Uterus (tissue), 2 donors: ENCODE results near the gene ZNF217.

Experiments used
- POLR2A ChIP-seq, 2 donors: fragments of 450-650 bp; IDR thresholded peaks; one replicate each; pipeline ENCODE4 v1.6.1; 2016; ENCODE audit warnings: antibody characterized with exemption in 2 of 2, mild to moderate bottlenecking in 1 of 2, moderate library complexity in 1 of 2
- TF ChIP-seq, protein P1 (sequence below), 4 experiments: fragments of 200-600 bp in 2 of 4; fragments of 450-650 bp in 2 of 4; sonication (generic) in 2 of 4; IDR thresholded peaks; one replicate each; pipeline ENCODE4 v1.5.1; 2016 to 2019; ENCODE audit warnings: antibody characterized with exemption in 4 of 4, mild to moderate bottlenecking in 2 of 4, moderate library complexity in 1 of 4

GRCh38 chr20:53599378-53599777, 5.7 kb upstream of the ZNF217 start:
- TF ChIP-seq, protein P1, sequence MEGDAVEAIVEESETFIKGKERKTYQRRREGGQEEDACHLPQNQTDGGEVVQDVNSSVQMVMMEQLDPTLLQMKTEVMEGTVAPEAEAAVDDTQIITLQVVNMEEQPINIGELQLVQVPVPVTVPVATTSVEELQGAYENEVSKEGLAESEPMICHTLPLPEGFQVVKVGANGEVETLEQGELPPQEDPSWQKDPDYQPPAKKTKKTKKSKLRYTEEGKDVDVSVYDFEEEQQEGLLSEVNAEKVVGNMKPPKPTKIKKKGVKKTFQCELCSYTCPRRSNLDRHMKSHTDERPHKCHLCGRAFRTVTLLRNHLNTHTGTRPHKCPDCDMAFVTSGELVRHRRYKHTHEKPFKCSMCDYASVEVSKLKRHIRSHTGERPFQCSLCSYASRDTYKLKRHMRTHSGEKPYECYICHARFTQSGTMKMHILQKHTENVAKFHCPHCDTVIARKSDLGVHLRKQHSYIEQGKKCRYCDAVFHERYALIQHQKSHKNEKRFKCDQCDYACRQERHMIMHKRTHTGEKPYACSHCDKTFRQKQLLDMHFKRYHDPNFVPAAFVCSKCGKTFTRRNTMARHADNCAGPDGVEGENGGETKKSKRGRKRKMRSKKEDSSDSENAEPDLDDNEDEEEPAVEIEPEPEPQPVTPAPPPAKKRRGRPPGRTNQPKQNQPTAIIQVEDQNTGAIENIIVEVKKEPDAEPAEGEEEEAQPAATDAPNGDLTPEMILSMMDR (IDR thresholded peaks at IDR 0.05): no peak
- no peak for TF ChIP-seq POLR2A (IDR thresholded peaks at IDR 0.05)
